IPS-18a (cell line): Measurements from ENCODE around the gene SH3RF3.

Source experiments
- H3K27ac ChIP-seq: one replicate; pipeline ENCODE4 v1.5.1; 2013; ENCODE audit warnings: low read length
- H3K27me3 ChIP-seq: one replicate; pipeline ENCODE4 v1.6.1; 2013; ENCODE audit warnings: mild to moderate bottlenecking, low read length; ENCODE audit not compliant: control insufficient read depth, insufficient read depth
- H3K36me3 ChIP-seq: one replicate; pipeline ENCODE4 v1.6.1; 2013; ENCODE audit warnings: low read depth, low read length; ENCODE audit not compliant: control insufficient read depth
- H3K4me1 ChIP-seq: one replicate; pipeline ENCODE4 v1.6.1; 2013; ENCODE audit warnings: low read depth, low read length; ENCODE audit not compliant: control insufficient read depth
- H3K4me3 ChIP-seq: one replicate; pipeline ENCODE4 v1.5.1; 2013; ENCODE audit warnings: low read length
- H3K9ac ChIP-seq: one replicate; pipeline ENCODE4 v1.6.1; 2013; ENCODE audit warnings: mild to moderate bottlenecking, low read length, moderate library complexity
- H3K9me3 ChIP-seq: one replicate; pipeline ENCODE4 v1.6.1; 2013; ENCODE audit warnings: low read depth, low read length; ENCODE audit not compliant: control insufficient read depth

The SH3RF3 gene

DNA sequence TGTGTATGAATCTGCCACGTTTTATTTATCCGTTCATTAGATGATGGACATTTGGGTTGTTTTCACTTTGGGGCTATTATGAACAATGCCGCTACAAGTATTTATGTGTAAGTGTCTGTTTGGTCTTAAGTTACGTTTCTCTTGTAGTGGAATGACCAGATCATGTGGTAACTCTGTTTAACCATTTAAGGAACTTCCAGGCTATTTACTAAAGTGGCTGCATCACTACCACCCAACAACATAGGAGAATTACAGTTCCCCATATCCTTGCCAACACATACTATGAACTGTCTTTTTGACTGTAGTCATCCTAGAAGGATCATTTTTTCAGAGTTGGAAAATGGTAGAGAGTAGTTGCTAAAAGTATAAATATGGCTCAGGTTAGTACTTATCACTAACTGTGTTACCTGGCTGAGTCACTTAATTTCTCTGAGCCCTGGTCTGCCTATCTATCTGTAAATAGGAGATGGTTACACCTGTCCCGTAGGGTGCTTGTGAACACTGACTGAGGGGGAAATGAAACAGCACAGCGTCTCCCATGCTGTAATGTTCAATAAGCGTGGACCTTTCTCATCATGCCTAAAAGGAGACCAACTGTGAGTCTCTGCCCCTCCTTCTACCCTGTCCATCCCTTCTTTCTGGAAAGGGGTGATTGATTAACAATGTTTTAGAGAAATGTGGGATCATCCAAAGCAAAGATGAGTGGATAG lies 103.1 kb downstream of the SH3RF3 start:
- no peaks in the 10 kb centered on the region for H3K4me1 ChIP-seq
- no peak overlapping the region for H3K9ac ChIP-seq

GRCh38 chr2:109232909-109233308 lies 103.9 kb downstream of the SH3RF3 start:
- Histone ChIP-seq H3K4me3 (no peak overlapping the region), H3K36me3 (no peaks in the 10 kb centered on the region), H3K9me3 (no peaks in the 10 kb centered on the region), H3K27ac (no peak overlapping the region), H3K9ac (no peak overlapping the region), H3K4me1 (no peaks in the 10 kb centered on the region), H3K27me3 (no peaks in the 10 kb centered on the region)

More for the DNA sequence above, 103.1 kb downstream of the SH3RF3 start:
- H3K27me3 ChIP-seq: no peaks in the 10 kb centered on the region
- no peaks in the 10 kb centered on the region for H3K9me3 ChIP-seq
- no peak overlapping the region for H3K4me3 ChIP-seq
- H3K36me3 ChIP-seq: no peaks in the 10 kb centered on the region
- H3K27ac ChIP-seq: no peak overlapping the region

DNA sequence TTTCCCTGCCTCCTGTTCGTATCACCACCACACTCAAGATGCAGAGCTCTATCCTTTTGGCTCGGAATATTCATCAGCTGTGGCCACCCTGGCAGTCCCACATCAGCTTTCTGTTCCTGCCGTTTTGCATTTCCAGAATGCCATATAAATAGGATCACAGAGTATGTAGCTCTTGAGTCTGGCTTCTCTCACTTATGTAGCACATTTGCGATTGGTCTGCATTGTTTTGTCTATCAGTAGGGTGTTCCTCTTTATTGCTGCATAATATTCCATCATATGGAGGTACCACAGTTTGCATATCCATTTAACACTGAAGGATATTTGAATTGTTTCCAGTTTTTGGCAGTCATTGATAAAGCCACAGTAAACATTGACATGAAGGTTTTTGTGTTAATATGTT lies 104.6 kb downstream of the SH3RF3 start:
- Histone ChIP-seq H3K4me3 (no peak overlapping the region), H3K27me3 (no peaks in the 10 kb centered on the region), H3K4me1 (no peaks in the 10 kb centered on the region), H3K27ac (no peak overlapping the region), H3K9ac (no peak overlapping the region), H3K36me3 (no peaks in the 10 kb centered on the region), H3K9me3 (no peaks in the 10 kb centered on the region)

- Histone ChIP-seq H3K27ac (no peak overlapping the region), H3K4me3 (no peak overlapping the region), H3K9ac (no peak overlapping the region), H3K36me3 (no peaks in the 10 kb centered on the region), H3K4me1 (no peaks in the 10 kb centered on the region), H3K27me3 (no peaks in the 10 kb centered on the region), H3K9me3 (no peaks in the 10 kb centered on the region)
Observed at GRCh38 chr2:109234355-109234754, 105.3 kb downstream of the SH3RF3 start.

- no peak overlapping the region for H3K9ac ChIP-seq
Observed at GRCh38 chr2:109236147-109236546, 107.1 kb downstream of the SH3RF3 start.

DNA sequence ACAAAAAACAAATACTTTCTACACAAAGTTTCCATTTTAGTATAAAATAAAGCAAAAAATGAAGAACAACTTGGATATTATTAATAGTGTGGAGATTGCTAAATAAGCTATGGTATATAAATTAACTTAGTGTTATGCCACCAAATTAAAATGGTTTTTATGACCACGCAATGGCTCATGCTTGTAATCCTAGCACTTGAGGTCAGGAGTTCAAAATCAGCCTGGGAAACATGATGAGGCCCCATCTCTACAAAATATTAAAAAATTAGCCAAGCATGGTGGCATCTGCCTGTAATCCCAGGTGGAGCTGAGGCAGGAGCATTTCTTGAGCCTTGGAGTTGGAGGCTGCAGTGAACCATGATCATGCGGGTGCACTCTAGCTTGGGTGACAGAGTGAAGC lies 108.8 kb downstream of the SH3RF3 start:
- Histone ChIP-seq H3K9me3 (no peaks in the 10 kb centered on the region), H3K27ac (no peak overlapping the region), H3K4me3 (no peak overlapping the region), H3K36me3 (no peaks in the 10 kb centered on the region), H3K27me3 (no peaks in the 10 kb centered on the region), H3K9ac (no peak overlapping the region), H3K4me1 (no peaks in the 10 kb centered on the region)

More at GRCh38 chr2:109236147-109236546, 107.1 kb downstream of the SH3RF3 start:
- Histone ChIP-seq H3K4me3 (no peak overlapping the region), H3K27me3 (no peaks in the 10 kb centered on the region), H3K36me3 (no peaks in the 10 kb centered on the region), H3K9me3 (no peaks in the 10 kb centered on the region), H3K27ac (no peak overlapping the region), H3K4me1 (no peaks in the 10 kb centered on the region)

GRCh38 chr2:109238580-109238979 lies 109.6 kb downstream of the SH3RF3 start:
- no peaks in the 10 kb centered on the region for H3K36me3 ChIP-seq
- no peak overlapping the region for H3K27ac ChIP-seq
- H3K27me3 ChIP-seq: no peaks in the 10 kb centered on the region
- H3K4me3 ChIP-seq: no peak overlapping the region
- H3K4me1 ChIP-seq: no peaks in the 10 kb centered on the region
- H3K9me3 ChIP-seq: no peaks in the 10 kb centered on the region
- no peak overlapping the region for H3K9ac ChIP-seq

DNA sequence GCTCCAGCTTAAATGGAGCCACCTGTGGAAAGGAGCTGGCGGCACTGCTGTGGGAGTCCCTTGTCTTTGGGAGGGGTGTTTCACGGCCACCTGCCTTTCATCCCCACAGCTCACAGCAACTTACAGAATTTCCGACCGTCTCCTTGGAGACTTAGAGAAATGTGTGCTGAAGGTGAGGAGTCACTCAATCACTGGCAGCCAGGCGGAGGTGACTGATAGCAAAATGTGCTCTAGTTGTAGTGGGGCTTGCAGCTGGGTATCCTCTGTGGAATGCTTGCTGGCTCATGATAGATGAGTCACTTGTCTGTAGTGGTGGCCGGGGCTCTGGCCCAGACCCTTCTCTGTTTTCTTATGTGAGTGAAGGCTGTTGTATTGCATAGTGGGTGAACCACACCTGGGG lies 110.7 kb downstream of the SH3RF3 start:
- Histone ChIP-seq H3K9me3 (no peaks in the 10 kb centered on the region), H3K27ac (no peak overlapping the region)

DNA sequence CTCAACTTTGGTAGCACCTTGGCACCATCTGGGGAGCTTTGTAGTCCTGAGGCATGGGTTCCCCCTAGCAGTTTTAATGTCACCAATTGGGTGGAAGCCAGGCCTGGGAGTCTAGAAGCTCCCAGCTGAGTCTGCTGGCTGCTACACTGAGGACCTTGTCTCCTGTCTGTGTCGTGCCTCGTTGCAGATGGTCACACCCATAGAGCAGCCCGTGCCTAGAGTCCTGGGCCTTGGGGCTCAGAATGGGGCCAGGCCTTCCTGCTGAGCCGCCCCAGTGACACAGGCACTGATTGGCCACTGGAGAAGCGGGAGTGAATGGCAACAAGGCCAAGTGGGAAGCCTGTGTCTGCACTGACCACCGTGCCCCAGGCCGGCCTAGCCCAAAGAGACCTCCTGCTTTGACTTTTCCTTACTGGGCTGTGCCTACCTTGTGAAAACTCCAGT lies 113.2 kb downstream of the SH3RF3 start:
- H3K27me3 ChIP-seq: no peaks in the 10 kb centered on the region
- no peaks in the 10 kb centered on the region for H3K9me3 ChIP-seq
- no peak overlapping the region for H3K27ac ChIP-seq
- H3K36me3 ChIP-seq: no peaks in the 10 kb centered on the region
- no peak overlapping the region for H3K4me3 ChIP-seq
- no peaks in the 10 kb centered on the region for H3K4me1 ChIP-seq
- no peak overlapping the region for H3K9ac ChIP-seq

More for the DNA sequence above, 110.7 kb downstream of the SH3RF3 start:
- Histone ChIP-seq H3K9ac (no peak overlapping the region), H3K4me3 (no peak overlapping the region), H3K27me3 (no peaks in the 10 kb centered on the region), H3K36me3 (no peaks in the 10 kb centered on the region), H3K4me1 (no peaks in the 10 kb centered on the region)

DNA sequence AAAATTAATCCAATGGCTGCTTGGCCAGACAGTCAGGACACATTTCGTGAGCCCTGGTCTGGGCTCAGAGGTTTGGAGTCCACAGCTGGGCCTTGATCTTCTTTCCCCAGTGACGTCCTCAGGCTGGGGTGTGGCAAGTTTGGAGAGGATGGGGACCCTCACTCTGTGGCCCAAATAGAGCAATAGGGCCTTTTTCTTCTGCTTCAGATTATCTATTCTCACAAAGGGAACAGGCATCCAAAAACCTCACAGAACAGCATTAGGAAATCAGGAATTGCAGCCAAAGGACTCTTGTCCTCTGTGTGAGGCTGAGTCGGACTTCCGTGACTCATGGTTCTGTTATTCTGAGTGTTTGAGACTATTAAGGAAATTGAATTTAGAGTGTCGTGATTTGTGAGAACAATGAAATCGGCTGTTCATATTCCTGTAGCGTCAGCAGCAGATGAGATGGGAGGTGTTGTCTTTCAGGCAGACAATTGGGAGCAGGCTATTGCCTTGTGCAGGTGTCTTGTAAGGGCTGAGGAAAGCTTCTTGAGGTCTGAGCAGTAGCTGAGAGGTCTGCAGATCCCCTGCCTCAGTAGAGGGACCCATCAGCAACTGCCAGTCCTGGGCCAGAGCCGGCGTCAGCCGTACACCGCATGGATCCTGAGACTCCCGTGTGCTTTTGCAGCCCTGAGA lies 113.8 kb downstream of the SH3RF3 start:
- H3K36me3 ChIP-seq: no peaks in the 10 kb centered on the region
- no peaks in the 10 kb centered on the region for H3K9me3 ChIP-seq
- no peaks in the 10 kb centered on the region for H3K27me3 ChIP-seq
- no peak overlapping the region for H3K27ac ChIP-seq
- no peak overlapping the region for H3K4me3 ChIP-seq
- H3K4me1 ChIP-seq: no peaks in the 10 kb centered on the region
- H3K9ac ChIP-seq: no peak overlapping the region

- Histone ChIP-seq H3K4me3 (no peak overlapping the region), H3K4me1 (no peaks in the 10 kb centered on the region), H3K36me3 (no peaks in the 10 kb centered on the region), H3K9ac (no peak overlapping the region), H3K27me3 (no peaks in the 10 kb centered on the region), H3K9me3 (no peaks in the 10 kb centered on the region), H3K27ac (no peak overlapping the region)
Observed at GRCh38 chr2:109243526-109244303, 114.7 kb downstream of the SH3RF3 start.
